Measurements from ENCODE around the gene GNL3.

GNL3 gene

GRCh38 chr3:52679199-52679538 is 6.7 kb upstream of the GNL3 start:
- no peak for FAIRE-seq
- no peak for DNase-seq (ENCODE audit: insufficient read length, low spot score)
- TF ChIP-seq, protein P1, sequence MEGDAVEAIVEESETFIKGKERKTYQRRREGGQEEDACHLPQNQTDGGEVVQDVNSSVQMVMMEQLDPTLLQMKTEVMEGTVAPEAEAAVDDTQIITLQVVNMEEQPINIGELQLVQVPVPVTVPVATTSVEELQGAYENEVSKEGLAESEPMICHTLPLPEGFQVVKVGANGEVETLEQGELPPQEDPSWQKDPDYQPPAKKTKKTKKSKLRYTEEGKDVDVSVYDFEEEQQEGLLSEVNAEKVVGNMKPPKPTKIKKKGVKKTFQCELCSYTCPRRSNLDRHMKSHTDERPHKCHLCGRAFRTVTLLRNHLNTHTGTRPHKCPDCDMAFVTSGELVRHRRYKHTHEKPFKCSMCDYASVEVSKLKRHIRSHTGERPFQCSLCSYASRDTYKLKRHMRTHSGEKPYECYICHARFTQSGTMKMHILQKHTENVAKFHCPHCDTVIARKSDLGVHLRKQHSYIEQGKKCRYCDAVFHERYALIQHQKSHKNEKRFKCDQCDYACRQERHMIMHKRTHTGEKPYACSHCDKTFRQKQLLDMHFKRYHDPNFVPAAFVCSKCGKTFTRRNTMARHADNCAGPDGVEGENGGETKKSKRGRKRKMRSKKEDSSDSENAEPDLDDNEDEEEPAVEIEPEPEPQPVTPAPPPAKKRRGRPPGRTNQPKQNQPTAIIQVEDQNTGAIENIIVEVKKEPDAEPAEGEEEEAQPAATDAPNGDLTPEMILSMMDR (IDR thresholded peaks at IDR 0.05; ENCODE audit: insufficient read depth, missing control alignments) = no peak

DNA sequence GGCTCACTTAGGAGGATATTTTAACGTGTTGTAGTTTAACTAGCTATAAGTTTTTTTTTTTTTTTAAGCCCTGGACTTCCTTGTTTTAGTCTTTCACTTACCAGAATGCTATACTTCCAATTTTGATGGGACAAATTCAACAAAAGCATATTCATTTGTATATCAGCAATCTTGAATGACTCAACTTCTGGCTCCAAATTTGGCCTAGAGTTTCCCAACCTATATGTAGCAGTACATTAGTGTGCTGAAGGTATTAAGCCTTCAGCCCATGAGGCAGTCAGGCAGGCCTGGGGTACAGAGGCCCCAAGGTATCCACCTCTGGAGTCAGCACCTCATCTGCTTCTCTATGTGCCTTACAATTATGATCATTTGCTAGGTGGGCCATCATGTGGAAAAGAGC is 6.0 kb upstream of the GNL3 start:
- DNase-seq (ENCODE audit: insufficient read length, low spot score) (no peak), FAIRE-seq (no peak)
- TF ChIP-seq, protein P1 (IDR thresholded peaks at IDR 0.05; ENCODE audit: insufficient read depth, missing control alignments) = no peak

DNA sequence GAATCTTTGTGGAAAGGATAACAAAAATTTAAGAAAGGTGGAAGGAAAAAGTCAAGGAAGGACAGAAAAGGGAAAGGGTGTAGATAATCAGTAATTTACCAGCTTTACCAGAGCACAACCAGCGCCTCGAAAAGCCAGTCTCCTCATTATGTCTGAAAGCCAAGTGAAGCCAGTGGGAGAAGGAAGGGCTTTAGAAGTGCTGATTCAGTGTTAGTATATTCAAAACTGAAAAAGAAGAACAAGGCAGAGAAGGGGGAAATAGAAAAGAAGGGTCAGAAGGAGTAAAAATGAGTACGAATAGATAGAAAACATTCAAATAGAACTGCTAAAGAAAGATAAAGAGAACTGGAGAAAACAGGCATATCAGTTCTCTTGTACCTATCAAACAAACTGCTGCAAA is 4.2 kb upstream of the GNL3 start:
- TF ChIP-seq, protein P1 (IDR thresholded peaks at IDR 0.05; ENCODE audit: insufficient read depth, missing control alignments) = no peak
- FAIRE-seq = no peak

DNA sequence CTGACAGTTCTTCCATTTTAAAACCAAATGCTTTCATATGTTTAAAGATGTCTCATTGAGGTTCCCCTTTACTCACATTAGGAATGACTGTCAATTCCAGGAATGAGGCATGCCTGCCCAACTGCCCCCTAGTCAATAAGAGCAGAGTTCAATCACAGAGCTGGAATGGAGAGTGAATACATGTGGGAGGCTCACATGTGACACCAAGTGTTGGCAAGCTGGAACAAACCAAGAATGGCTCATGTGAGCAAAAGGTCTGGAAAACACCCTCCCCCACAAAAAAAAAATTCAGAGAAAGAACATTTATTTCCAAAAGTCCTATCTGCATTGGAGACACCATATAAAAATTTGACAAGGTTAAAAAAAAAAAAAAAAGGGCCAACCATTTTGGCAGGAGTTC is 3.8 kb upstream of the GNL3 start:
- TF ChIP-seq, protein P1 (IDR thresholded peaks at IDR 0.05; ENCODE audit: insufficient read depth, missing control alignments) = peak; percentile 52
- DNase-seq (ENCODE audit: insufficient read length, low spot score) = no peak
- no peak for FAIRE-seq

More for the DNA sequence above, 4.2 kb upstream of the GNL3 start:
- no peak for DNase-seq (ENCODE audit: insufficient read length, low spot score)

DNA sequence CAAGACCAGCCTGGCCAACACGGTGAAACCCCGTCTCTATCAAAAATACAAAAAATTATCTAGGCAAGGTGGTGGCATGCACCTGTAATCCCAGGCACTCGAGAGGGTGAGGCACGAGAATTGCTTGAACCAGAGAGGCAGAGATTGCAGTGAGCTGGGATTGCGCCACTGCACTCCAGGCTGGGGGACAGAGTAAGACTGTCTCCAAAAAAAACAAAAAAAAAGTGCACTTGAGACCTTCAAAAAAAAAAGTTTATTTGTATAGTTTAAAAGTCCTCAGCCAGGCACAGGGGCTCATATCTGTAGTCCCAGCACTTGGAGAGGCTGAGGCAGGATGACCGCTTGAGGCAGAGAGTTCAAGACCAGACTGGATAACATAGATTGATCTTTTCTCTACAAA is 2.2 kb upstream of the GNL3 start:
- FAIRE-seq = no peak
- TF ChIP-seq, protein P1 (IDR thresholded peaks at IDR 0.05; ENCODE audit: insufficient read depth, missing control alignments) = no peak

GRCh38 chr3:52684184-52684583 is 1.6 kb upstream of the GNL3 start:
- TF ChIP-seq, protein P1 (IDR thresholded peaks at IDR 0.05; ENCODE audit: insufficient read depth, missing control alignments) = no peak
- DNase-seq (ENCODE audit: insufficient read length, low spot score) = no peak
- FAIRE-seq = no peak

More for the DNA sequence above, 2.2 kb upstream of the GNL3 start:
- no peak for DNase-seq (ENCODE audit: insufficient read length, low spot score)

DNA sequence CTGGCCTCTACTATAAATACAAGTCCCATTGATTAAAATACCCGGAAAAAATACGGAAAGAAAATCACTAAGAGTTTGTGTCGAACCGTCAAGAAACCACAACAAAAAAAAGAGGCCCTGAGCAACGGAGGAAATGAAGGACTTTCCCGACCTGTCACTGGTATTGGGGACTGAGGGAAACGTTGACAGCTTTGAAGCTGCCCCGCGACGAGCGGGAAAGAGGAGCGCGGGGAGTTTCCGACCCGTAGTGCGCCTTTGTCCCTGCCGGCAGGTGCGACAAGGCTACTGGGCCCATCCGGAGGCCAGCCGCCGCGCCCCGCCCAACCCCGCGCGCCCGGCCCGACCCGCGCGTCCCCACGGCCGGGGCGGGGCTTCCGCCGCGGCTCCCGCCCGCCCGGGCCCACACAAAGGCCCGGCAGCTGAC is 535 bp upstream of the GNL3 start:
- no peak for FAIRE-seq
- peak; percentile 73 for DNase-seq (ENCODE audit: insufficient read length, low spot score)
- TF ChIP-seq, protein P1 (IDR thresholded peaks at IDR 0.05; ENCODE audit: insufficient read depth, missing control alignments) = no peak

All from D721Med (cell line).